Measurements from ENCODE around the gene RPP25L. TPM values are rescaled to one million over a fixed set of nuclear protein-coding genes. Genes with fewer than 3 reads are reported as not detected.

RPP25L gene
- total and polyA plus RNA-seq, 2 donors from 2014 or later, result 21.9 to 73.8 TPM

- Histone ChIP-seq H3K36me3 (ENCODE audit: control insufficient read depth in 2 of 3, insufficient read depth in 3 of 3, low read length in 3 of 3) (peaks cover 2 to 7% (median 2%) of the 10 kb centered on the region in 3 donors), H3K4me1 (ENCODE audit: control insufficient read depth in 2 of 3, insufficient read depth in 2 of 3, low read depth in 1 of 3, low read length in 3 of 3) (peaks cover 0 to 21% (median 2%) of the 10 kb centered on the region in 3 donors), H3K9ac (ENCODE audit: low read length in 3 of 3) (no peak overlapping the region), H3K27me3 (ENCODE audit: control insufficient read depth, insufficient read depth, low read length) (peaks cover 2% of the 10 kb centered on the region), H3K27ac (ENCODE audit: low read depth in 2 of 2, low read length in 2 of 2) (no peak overlapping the region), H3K9me3 (ENCODE audit: control insufficient read depth in 2 of 3, insufficient read depth in 1 of 3, low read length in 3 of 3) (no peaks in the 10 kb centered on the region), H3K4me3 (ENCODE audit: low read length in 3 of 3) (no peak overlapping the region)
- no peak for TF ChIP-seq CTCF (IDR thresholded peaks at IDR 0.05; ENCODE audit: borderline replicate concordance, extremely low read depth, insufficient read depth)
- FAIRE-seq (no peak), DNase-seq (no peak)
- intact Hi-C loops (cut with DNase I), result no loop called here
These were observed 23.7 kb upstream of the RPP25L start for GRCh38 chr9:34635556-34635955.

GRCh38 chr9:34634551-34635248 lies 22.8 kb upstream of the RPP25L start:
- peaks cover 0 to 21% (median 2%) of the 10 kb centered on the region in 3 donors for H3K4me1 ChIP-seq (ENCODE audit: control insufficient read depth in 2 of 3, insufficient read depth in 2 of 3, low read depth in 1 of 3, low read length in 3 of 3)
- no peak for FAIRE-seq
- intact Hi-C loops (cut with DNase I), result no loop called here

GRCh38 chr9:34633851-34634550 lies 22.1 kb upstream of the RPP25L start:
- TF ChIP-seq CTCF (IDR thresholded peaks at IDR 0.05; ENCODE audit: borderline replicate concordance, extremely low read depth, insufficient read depth), result peak; percentile 86
- no peaks in the 10 kb centered on the region for H3K9me3 ChIP-seq (ENCODE audit: control insufficient read depth in 2 of 3, insufficient read depth in 1 of 3, low read length in 3 of 3)
- no peak overlapping the region for H3K4me3 ChIP-seq (ENCODE audit: low read length in 3 of 3)
- H3K9ac ChIP-seq (ENCODE audit: low read length in 3 of 3), result no peak overlapping the region
- FAIRE-seq (no peak), DNase-seq (peak in 4 of 5 donors; percentile 64 to 80 (median 71))
- peaks cover 2 to 7% (median 2%) of the 10 kb centered on the region in 3 donors for H3K36me3 ChIP-seq (ENCODE audit: control insufficient read depth in 2 of 3, insufficient read depth in 3 of 3, low read length in 3 of 3)
- intact Hi-C loops (cut with DNase I), result no loop called here
- peaks cover 0 to 24% (median 2%) of the 10 kb centered on the region in 3 donors for H3K4me1 ChIP-seq (ENCODE audit: control insufficient read depth in 2 of 3, insufficient read depth in 2 of 3, low read depth in 1 of 3, low read length in 3 of 3)
- H3K27me3 ChIP-seq (ENCODE audit: control insufficient read depth, insufficient read depth, low read length), result peaks cover 9% of the 10 kb centered on the region
- no peak overlapping the region for H3K27ac ChIP-seq (ENCODE audit: low read depth in 2 of 2, low read length in 2 of 2)

More at GRCh38 chr9:34634551-34635248, 22.8 kb upstream of the RPP25L start:
- no peak overlapping the region for H3K9ac ChIP-seq (ENCODE audit: low read length in 3 of 3)
- H3K9me3 ChIP-seq (ENCODE audit: control insufficient read depth in 2 of 3, insufficient read depth in 1 of 3, low read length in 3 of 3), result no peaks in the 10 kb centered on the region
- no peak overlapping the region for H3K4me3 ChIP-seq (ENCODE audit: low read length in 3 of 3)
- peaks cover 4% of the 10 kb centered on the region for H3K27me3 ChIP-seq (ENCODE audit: control insufficient read depth, insufficient read depth, low read length)
- H3K36me3 ChIP-seq (ENCODE audit: control insufficient read depth in 2 of 3, insufficient read depth in 3 of 3, low read length in 3 of 3), result peaks cover 2 to 7% (median 2%) of the 10 kb centered on the region in 3 donors
- TF ChIP-seq CTCF (IDR thresholded peaks at IDR 0.05; ENCODE audit: borderline replicate concordance, extremely low read depth, insufficient read depth), result no peak
- DNase-seq, result no peak
- no peak overlapping the region for H3K27ac ChIP-seq (ENCODE audit: low read depth in 2 of 2, low read length in 2 of 2)
